CD4-positive, alpha-beta T cell treated with Interleukin-10 for 1 hour (primary cell): ENCODE measurements around the gene ZBTB25.

Experiments used
- DNase-seq: peaks from one replicate; pipeline ENCODE4 v3.0.0-alpha.2; 2020

Gene ZBTB25

DNA sequence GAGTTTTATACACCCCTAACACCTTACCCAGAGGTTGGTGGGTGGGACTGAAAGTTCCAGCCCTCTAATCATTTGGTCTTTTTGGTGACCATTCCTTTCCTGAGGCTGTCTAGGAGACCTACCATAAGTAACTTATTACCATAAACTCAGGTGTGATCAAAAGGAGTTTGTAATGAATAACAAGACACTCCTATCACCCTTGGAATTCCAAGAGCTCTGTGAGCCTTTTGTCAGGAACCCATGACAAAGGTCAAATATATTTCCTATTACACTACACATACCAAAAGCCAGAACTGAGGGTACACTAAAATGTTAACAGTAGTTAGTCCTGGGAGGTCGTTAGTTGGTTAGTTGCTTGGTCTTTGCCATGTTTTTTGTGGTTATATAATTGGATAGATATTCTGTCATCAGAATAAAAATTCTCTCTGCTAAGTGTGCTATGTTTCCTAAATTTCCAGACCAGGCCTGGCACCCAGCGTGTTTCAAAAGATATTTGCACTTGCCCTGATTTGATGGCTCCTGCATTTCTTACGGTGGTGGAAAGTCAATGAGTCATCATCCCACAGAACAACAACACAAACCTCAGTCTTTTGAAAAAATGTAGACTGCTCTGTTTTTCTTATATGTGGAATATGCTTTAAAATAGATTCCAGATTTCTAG, 65.3 kb downstream of the ZBTB25 start:
- no peak for DNase-seq

DNA sequence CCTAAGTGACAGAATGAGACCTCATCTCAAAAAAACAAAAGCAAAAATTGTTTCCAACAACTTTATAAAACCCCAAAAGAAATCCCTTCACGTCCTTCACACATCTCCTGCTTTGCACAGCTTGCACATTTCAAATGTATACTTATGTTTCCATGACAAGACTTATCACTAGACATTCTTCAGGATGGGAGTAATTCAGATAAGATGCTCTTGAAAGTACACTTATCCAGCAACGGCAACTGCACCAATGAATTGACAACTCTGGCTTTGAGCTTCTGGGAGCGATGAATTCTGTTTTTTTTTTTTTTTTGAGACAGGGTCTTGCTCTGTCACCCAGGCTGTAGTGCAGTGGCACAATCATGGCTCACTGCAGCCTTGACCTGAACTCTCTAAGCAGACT, 69.1 kb downstream of the ZBTB25 start:
- no peak for DNase-seq

DNA sequence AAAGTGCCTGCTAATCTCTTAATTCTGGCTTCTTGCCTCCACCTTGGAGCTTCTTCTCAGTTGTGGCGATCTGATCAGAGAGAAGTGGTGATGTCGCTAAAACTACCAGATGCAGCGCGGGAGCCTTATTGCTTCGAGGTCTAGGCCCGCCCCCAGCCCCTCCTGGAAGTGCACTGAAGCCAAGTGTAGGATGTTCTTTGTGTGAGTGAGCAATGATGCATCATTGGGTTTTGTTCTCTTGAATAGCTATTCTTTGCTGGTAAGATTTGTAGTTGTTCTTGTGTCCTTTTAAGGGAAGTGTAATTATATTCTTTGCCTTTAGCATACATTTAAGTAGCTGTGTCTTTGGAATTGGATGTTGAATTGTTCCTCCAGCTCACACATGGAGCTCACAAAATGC, 79.7 kb downstream of the ZBTB25 start:
- DNase-seq: no peak

GRCh38 chr14:64422756-64423155, 80.9 kb downstream of the ZBTB25 start:
- DNase-seq: no peak

GRCh38 chr14:64422005-64422404, 81.6 kb downstream of the ZBTB25 start:
- DNase-seq: no peak

DNA sequence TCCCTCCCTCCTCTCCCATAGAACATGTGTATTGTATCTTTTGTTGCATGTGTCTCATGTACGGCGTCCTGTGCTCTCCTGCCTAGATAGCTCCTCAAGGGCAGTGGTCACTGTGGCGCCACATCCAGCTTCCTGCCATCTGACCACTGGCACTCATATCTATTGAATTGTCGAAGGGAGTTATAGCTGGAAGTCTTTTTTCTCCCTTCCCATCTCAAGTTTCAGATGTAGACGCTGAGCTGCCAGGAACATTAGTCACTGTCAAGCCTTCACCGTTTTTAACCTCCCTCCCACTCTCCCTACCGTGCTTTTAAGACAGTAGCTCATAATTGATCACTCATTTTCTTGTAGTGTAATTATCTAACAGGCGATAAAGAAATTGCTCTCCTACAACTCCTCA, 82.5 kb downstream of the ZBTB25 start:
- no peak for DNase-seq

DNA sequence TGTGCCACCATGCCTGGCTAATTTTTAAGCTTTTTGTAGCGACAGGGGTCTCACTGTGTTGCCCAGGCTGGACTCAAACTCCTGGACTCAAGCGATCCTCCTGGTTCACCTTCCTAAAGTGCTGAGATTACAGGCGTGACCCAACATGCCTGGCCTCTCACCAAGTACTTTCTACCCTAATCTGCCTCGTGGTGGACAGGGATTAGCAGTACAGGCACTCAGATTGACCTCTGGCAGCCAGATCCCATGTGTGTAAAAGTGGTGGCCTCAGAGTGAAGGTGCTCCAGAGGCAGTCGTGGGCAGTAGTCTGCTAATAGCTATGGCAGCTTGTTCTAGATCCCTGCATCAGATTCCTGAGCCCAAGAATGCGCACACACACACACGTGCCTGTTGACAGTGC, 84.6 kb downstream of the ZBTB25 start:
- DNase-seq: no peak

DNA sequence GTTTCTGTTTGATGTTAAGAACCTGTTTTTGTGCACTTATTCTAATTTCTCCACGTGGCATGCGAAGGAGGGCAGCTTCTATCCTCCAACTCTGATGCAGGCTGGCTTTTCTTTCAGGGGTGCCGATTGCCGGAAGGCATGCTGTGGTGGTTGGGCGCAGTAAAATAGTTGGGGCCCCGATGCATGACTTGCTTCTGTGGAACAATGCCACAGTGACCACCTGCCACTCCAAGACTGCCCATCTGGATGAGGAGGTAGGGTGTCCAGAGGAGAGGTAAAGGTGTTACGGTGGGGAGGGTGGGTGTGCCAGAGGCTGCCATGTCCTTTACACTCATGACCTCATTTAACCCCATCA, 85.9 kb downstream of the ZBTB25 start:
- DNase-seq: no peak

- DNase-seq: no peak
Measured at GRCh38 chr14:64417055-64417770, 86.4 kb downstream of the ZBTB25 start.

- no peak for DNase-seq
Measured at GRCh38 chr14:64416348-64416932, 87.2 kb downstream of the ZBTB25 start.

DNA sequence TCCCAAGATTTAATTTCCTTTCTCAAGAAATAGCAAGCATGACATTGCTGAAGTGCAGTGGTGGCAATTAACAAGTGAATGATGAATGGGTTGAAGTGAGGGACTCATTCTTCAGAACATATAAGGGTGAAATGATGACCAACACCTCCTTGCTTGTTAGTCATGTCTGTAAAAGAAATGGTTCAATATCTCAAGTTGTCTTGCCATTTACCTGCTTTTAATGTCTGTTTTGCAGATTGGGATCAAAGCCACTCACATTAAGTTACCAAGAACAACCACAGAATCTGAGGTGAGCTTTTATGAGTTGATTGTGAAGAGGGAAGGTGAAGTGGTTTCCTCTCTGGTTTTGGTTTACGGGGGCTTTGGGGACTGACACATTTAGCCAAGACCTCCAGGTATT, 91.4 kb downstream of the ZBTB25 start:
- DNase-seq: no peak

DNA sequence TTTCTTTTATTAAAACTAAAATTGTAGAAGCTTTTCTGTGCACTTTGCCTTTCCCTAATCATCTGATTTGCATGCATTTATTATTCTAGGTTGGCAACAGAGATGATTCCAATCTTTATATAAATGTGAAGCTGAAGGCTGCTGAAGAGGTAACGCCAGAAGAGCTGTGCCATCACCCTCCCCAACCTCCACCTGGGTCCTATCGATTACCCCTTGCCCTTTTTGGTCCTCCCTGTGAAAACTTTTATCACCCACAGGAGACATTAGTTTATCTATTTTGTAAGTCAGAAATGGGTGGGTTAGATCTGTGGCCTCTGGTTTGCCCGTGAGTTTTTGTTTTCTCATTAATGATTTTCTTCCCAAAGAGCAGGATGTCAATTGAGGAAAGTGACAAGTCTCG, 92.6 kb downstream of the ZBTB25 start:
- DNase-seq: no peak

DNA sequence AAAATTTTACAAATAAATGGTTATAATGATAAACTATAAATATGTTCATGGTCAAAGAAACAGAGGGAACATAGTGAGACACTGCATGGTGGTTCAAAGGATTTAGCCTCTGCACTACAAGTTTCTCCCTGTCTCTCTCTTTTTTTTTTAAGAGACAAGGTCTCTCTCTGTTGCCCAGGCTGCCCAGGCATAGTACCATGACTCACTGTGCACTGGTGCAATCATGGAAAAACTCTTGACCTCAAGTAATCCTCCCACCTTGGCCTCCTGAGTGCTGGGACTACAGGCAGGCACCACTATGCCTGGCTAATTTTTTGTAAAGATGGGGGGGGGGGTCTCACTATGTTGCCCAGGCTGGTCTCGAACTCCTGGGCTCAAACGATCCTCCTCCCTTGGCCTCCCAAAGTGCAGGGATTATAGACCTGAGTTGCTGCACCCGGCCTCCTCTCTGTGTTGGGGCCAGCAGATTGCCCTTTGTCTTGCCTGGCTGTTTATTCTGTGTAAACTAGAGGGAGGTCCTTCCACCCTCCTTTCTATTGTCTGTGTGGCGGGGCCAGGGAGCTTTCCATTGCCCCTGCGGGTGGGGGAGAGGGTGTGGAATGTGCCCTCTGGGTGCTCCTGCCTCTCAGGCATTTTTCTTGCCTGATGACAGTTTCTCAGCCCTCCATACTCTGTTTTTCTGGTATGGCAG, 93.4 kb downstream of the ZBTB25 start:
- DNase-seq: no peak

GRCh38 chr14:64409126-64409920, 94.3 kb downstream of the ZBTB25 start:
- no peak for DNase-seq

DNA sequence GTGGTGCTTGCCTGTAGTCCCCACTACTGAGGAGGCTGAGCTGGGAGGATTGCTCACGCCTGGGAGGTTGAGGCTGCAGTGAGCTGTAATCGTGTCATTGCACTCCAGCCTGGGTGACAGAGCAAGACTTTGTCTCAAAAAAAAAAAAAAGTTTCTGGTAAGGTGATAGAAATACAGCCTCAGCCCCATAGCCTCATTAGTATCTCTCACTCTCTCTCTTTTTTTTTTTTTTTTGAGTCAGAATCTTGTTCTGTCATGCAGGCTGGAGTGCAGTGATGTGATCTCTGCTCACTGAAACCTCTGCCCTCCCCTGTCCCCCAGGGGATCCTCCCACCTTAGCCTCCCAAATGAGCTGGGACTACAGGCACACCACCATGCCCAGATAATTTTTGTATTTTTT, 96.3 kb downstream of the ZBTB25 start:
- DNase-seq: no peak

- no peak for DNase-seq
Measured at GRCh38 chr14:64405295-64405694, 98.3 kb downstream of the ZBTB25 start.

- no peak for DNase-seq
Measured at GRCh38 chr14:64401949-64402348, 101.7 kb downstream of the ZBTB25 start.

GRCh38 chr14:64400829-64401459, 102.7 kb downstream of the ZBTB25 start:
- no peak for DNase-seq
